A673 (cell line): ENCODE measurements around the gene ANKRD44. TPM values are rescaled to one million over a fixed set of nuclear protein-coding genes. Genes with fewer than 3 reads are reported as not detected.

ENCODE experiments used
- BruUV-seq: library from RNA; stranded (reverse); fragments of 400-500 nt; replicated peaks from 2 replicates; lab custom pipeline; 2021; lab: Mats Ljungman, UMichigan
- CTCF ChIA-PET: fragments of 300-600 bp; sonication (Branson Sonifier 250); formaldehyde crosslinking; loops from one replicate; lab custom pipeline; 2022; ENCODE audit warnings: antibody characterized with exemption; lab: Charles Lee
- POLR2A ChIA-PET: fragments of 300-600 bp; sonication (Branson Sonifier 250); formaldehyde crosslinking; loops from one replicate; lab custom pipeline; 2022; ENCODE audit warnings: antibody characterized with exemption; ENCODE audit not compliant: low non-redundant PET; lab: Charles Lee
- DNase-seq: peaks from one replicate; pipeline ENCODE4 v3.0.0-alpha.2; 2015; ENCODE audit warnings: low spot score
- H3K27ac ChIP-seq: fragments of 200-600 bp; sonication (generic); 2 replicates; pipeline ENCODE4 v1.5.1; 2016; ENCODE audit warnings: mixed run types, low read depth, mild to moderate bottlenecking, mixed read lengths, antibody characterized with exemption, low read length; ENCODE audit not compliant: poor library complexity, severe bottlenecking
- H3K27me3 ChIP-seq: fragments of 200-600 bp; sonication (generic); replicated peaks from 2 replicates; pipeline ENCODE4 v1.6.1; 2017; ENCODE audit warnings: mixed run types, low read depth, mild to moderate bottlenecking, mixed read lengths, antibody characterized with exemption, low read length; ENCODE audit not compliant: insufficient read depth, poor library complexity
- H3K36me3 ChIP-seq: fragments of 200-600 bp; sonication (generic); 2 replicates; pipeline ENCODE4 v1.6.1; 2016; ENCODE audit warnings: mixed run types, mild to moderate bottlenecking, mixed read lengths, antibody characterized with exemption, low read length; ENCODE audit not compliant: insufficient read depth, poor library complexity, severe bottlenecking
- H3K4me1 ChIP-seq: fragments of 200-600 bp; sonication (generic); 2 replicates; pipeline ENCODE4 v1.6.1; 2017; ENCODE audit warnings: mixed run types, mild to moderate bottlenecking, mixed read lengths, antibody characterized with exemption, low read length; ENCODE audit not compliant: insufficient read depth, poor library complexity, severe bottlenecking
- H3K4me3 ChIP-seq: fragments of 200-600 bp; sonication (generic); 2 replicates; pipeline ENCODE4 v1.5.1; 2016; ENCODE audit warnings: low read depth, mixed run types, mild to moderate bottlenecking, mixed read lengths, low read length; ENCODE audit not compliant: poor library complexity, severe bottlenecking
- H3K9me3 ChIP-seq: fragments of 200-600 bp; sonication (generic); 2 replicates; pipeline ENCODE4 v1.6.1; 2016; ENCODE audit warnings: mixed run types, low read depth, mild to moderate bottlenecking, mixed read lengths, antibody characterized with exemption, low read length; ENCODE audit not compliant: poor library complexity, severe bottlenecking
- CTCF ChIP-seq: fragments of 300-800, 200-600 bp; sonication (generic); conservative IDR thresholded peaks from 2 replicates; pipeline ENCODE4 v1.5.1; 2017; ENCODE audit warnings: low read depth, mild to moderate bottlenecking, antibody characterized with exemption, low read length, moderate library complexity, mixed read lengths
- EZH2 ChIP-seq: fragments of 200-600 bp; sonication (generic); IDR thresholded peaks from 2 replicates; pipeline ENCODE4 v1.6.1; 2017; ENCODE audit warnings: borderline replicate concordance, low read depth, mild to moderate bottlenecking, mixed read lengths, antibody characterized with exemption, low read length; ENCODE audit not compliant: poor library complexity, severe bottlenecking
- intact Hi-C: fragments of 100-400 bp; cut with micrococcal nuclease; formaldehyde crosslinking; loops from one replicate; pipeline ENCODE4 v1.10.0; 2022; ENCODE audit not compliant: unreplicated experiment
- total RNA-seq: library from RNA; stranded (reverse); gene quantifications from 2 replicates; pipeline ENCODE4 v1.2.3, GENCODE V29; 2021

ANKRD44 gene
- total RNA-seq, 1 experiment from 2014 or later = 17.0 TPM

GRCh38 chr2:196957881-196958525 is 352.6 kb downstream of the ANKRD44 start:
- intact Hi-C loops = no loop called here
- Histone ChIP-seq H3K4me3 (no peak overlapping the region), H3K9me3 (peaks cover 8% of the 10 kb centered on the region), H3K4me1 (peaks cover 7% of the 10 kb centered on the region), H3K36me3 (no peaks in the 10 kb centered on the region), H3K27me3 (no peaks in the 10 kb centered on the region), H3K27ac (peak overlapping the region; percentile 19)
- CTCF ChIA-PET = no interaction called here
- peak; percentile 70 for DNase-seq
- BruUV-seq = TSS peak; percentile 81
- POLR2A ChIA-PET = no interaction called here
- TF ChIP-seq EZH2 (no peak), CTCF (no peak)

- intact Hi-C loops = no loop called here
- Histone ChIP-seq H3K4me3 (no peak overlapping the region), H3K36me3 (no peaks in the 10 kb centered on the region), H3K27ac (peak overlapping the region; percentile 19), H3K4me1 (peaks cover 7% of the 10 kb centered on the region), H3K9me3 (peaks cover 8% of the 10 kb centered on the region), H3K27me3 (no peaks in the 10 kb centered on the region)
- TF ChIP-seq EZH2 (no peak), CTCF (no peak)
- ChIA-PET POLR2A (no interaction called here), CTCF (no interaction called here)
- no TSS peak for BruUV-seq
- no peak for DNase-seq
These were observed 353.1 kb downstream of the ANKRD44 start for GRCh38 chr2:196957442-196957841.

- no peaks in the 10 kb centered on the region for H3K27me3 ChIP-seq
- ChIA-PET POLR2A (no interaction called here), CTCF (no interaction called here)
- intact Hi-C loops = no loop called here
- no peak overlapping the region for H3K27ac ChIP-seq
- peaks cover 7% of the 10 kb centered on the region for H3K4me1 ChIP-seq
- H3K9me3 ChIP-seq = peaks cover 8% of the 10 kb centered on the region
- no peak overlapping the region for H3K4me3 ChIP-seq
- BruUV-seq = no TSS peak
- H3K36me3 ChIP-seq = no peaks in the 10 kb centered on the region
- no peak for DNase-seq
- TF ChIP-seq CTCF = no peak
- no peak for TF ChIP-seq EZH2
These were observed 354.5 kb downstream of the ANKRD44 start for GRCh38 chr2:196956069-196956468.
